ENCODE measurements around the gene KIF2A. TPM values are rescaled to one million over a fixed set of nuclear protein-coding genes. Genes with fewer than 3 reads are reported as not detected.

Gene KIF2A
- total RNA-seq, 3 donors from 2014 or later, result 50.8 to 57.4 (median 51.7) TPM

GRCh38 chr5:62263401-62263800 lies 42.6 kb upstream of the KIF2A start:
- Histone ChIP-seq H3K9me3 (no peaks in the 10 kb centered on the region), H3K4me1 (no peaks in the 10 kb centered on the region), H3K27ac (no peak overlapping the region), H3K27me3 (no peaks in the 10 kb centered on the region), H3K4me3 (no peak overlapping the region), H3K36me3 (no peaks in the 10 kb centered on the region)
- DNase-seq (ENCODE audit: low spot score in 2 of 2), result no peak
- TF ChIP-seq POLR2AphosphoS5 (IDR thresholded peaks at IDR 0.05) (no peak), CTCF (IDR thresholded peaks at IDR 0.05) (no peak), POLR2A (IDR thresholded peaks at IDR 0.05) (no peak)
- intact Hi-C loops (cut with DNase I; ENCODE audit: low total_unique reads), result no loop called here

- H3K9me3 ChIP-seq, result no peaks in the 10 kb centered on the region
- no peak overlapping the region for H3K27ac ChIP-seq
- no peaks in the 10 kb centered on the region for H3K4me1 ChIP-seq
- H3K27me3 ChIP-seq, result no peaks in the 10 kb centered on the region
- no peaks in the 10 kb centered on the region for H3K36me3 ChIP-seq
- intact Hi-C loops (cut with DNase I; ENCODE audit: low total_unique reads), result no loop called here
- no peak for TF ChIP-seq POLR2AphosphoS5 (IDR thresholded peaks at IDR 0.05)
- no peak for TF ChIP-seq POLR2A (IDR thresholded peaks at IDR 0.05)
- TF ChIP-seq CTCF (IDR thresholded peaks at IDR 0.05), result no peak
- no peak overlapping the region for H3K4me3 ChIP-seq
- no peak for DNase-seq (ENCODE audit: low spot score in 2 of 2)
Observed at GRCh38 chr5:62265648-62266112, 40.3 kb upstream of the KIF2A start.

DNA sequence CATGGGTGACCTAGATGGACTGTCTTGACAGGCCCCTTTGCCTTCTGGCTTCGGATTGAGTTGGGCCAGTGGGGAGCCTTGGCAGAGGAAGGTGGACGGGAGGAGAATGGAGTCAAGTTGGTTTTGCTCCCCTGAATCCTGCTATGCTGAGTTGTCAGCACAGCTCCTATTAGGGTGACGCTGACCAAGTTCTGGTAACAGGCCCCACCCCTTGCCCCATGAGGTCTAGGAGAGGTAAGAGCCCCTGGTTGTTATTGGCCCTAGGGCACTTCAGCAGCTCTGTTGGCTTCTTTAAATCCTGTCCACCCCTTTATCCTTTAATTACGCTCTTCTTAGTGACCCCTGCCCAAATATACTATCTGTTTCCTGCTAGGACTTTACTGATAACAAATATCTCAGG lies 39.4 kb upstream of the KIF2A start:
- Histone ChIP-seq H3K27me3 (no peaks in the 10 kb centered on the region), H3K27ac (no peak overlapping the region), H3K4me3 (no peak overlapping the region), H3K9me3 (no peaks in the 10 kb centered on the region), H3K4me1 (no peaks in the 10 kb centered on the region), H3K36me3 (no peaks in the 10 kb centered on the region)
- DNase-seq (ENCODE audit: low spot score in 2 of 2), result no peak
- intact Hi-C loops (cut with DNase I; ENCODE audit: low total_unique reads), result no loop called here
- TF ChIP-seq POLR2A (IDR thresholded peaks at IDR 0.05) (no peak), CTCF (IDR thresholded peaks at IDR 0.05) (no peak), POLR2AphosphoS5 (IDR thresholded peaks at IDR 0.05) (no peak)

- DNase-seq (ENCODE audit: low spot score in 2 of 2), result peak in 1 of 2 donors; percentile 20
- Histone ChIP-seq H3K27ac (no peak overlapping the region), H3K9me3 (no peaks in the 10 kb centered on the region), H3K4me3 (no peak overlapping the region), H3K36me3 (no peaks in the 10 kb centered on the region), H3K27me3 (no peaks in the 10 kb centered on the region), H3K4me1 (no peaks in the 10 kb centered on the region)
- intact Hi-C loops (cut with DNase I; ENCODE audit: low total_unique reads), result no loop called here
- no peak for TF ChIP-seq POLR2A (IDR thresholded peaks at IDR 0.05)
- no peak for TF ChIP-seq POLR2AphosphoS5 (IDR thresholded peaks at IDR 0.05)
- TF ChIP-seq CTCF (IDR thresholded peaks at IDR 0.05), result no peak
Observed at GRCh38 chr5:62268234-62268633, 37.8 kb upstream of the KIF2A start.

DNA sequence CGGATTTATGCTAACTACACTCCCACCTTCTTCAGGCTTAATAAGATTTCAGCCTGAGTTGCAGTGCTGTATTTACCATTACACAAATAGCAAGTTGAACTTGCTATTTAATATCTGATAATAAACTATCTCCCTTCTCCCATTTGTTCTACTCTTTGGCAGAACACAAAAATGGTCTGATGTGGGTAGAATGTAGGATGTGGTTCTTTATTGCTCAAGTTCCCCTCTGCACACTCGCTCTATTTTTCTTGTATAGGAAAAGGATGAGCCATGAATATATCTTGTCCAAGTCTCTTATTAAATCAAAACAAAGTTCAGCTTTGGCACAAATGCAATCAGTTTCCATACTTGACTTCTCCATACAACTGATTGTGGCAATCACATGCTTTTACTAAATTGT lies 37.2 kb upstream of the KIF2A start:
- no peak for DNase-seq (ENCODE audit: low spot score in 2 of 2)
- H3K4me3 ChIP-seq, result no peak overlapping the region
- H3K27ac ChIP-seq, result no peak overlapping the region
- intact Hi-C loops (cut with DNase I; ENCODE audit: low total_unique reads), result no loop called here
- H3K36me3 ChIP-seq, result no peaks in the 10 kb centered on the region
- H3K9me3 ChIP-seq, result no peaks in the 10 kb centered on the region
- no peak for TF ChIP-seq CTCF (IDR thresholded peaks at IDR 0.05)
- TF ChIP-seq POLR2A (IDR thresholded peaks at IDR 0.05), result no peak
- TF ChIP-seq POLR2AphosphoS5 (IDR thresholded peaks at IDR 0.05), result no peak
- no peaks in the 10 kb centered on the region for H3K4me1 ChIP-seq
- no peaks in the 10 kb centered on the region for H3K27me3 ChIP-seq

All from breast epithelium (tissue), 4 donors.